ENCODE measurements around the gene CYSRT1. TPM values are rescaled to one million over a fixed set of nuclear protein-coding genes. Genes with fewer than 3 reads are reported as not detected.
A peak's percentile ranks its signal among the peaks of the same experiment; 100 is the strongest.

The CYSRT1 gene
- total and polyA plus RNA-seq, 2 donors (not counting 1 experiment from before 2014, with no cell fraction given): 0.19 to 0.66 TPM

- H3K79me2 ChIP-seq (ENCODE audit: control insufficient read depth, insufficient read depth, low read length): no peaks in the 10 kb centered on the region
- no peak overlapping the region for H3K4me2 ChIP-seq (ENCODE audit: extremely low read depth, insufficient read depth, low read length)
- no peaks in the 10 kb centered on the region for H3K27me3 ChIP-seq (ENCODE audit: control insufficient read depth, insufficient read depth, low read length)
- H4K20me1 ChIP-seq (ENCODE audit: control insufficient read depth, extremely low read depth, insufficient read depth, low read length): no peaks in the 10 kb centered on the region
- peaks cover 36% of the 10 kb centered on the region for H3K36me3 ChIP-seq (ENCODE audit: control insufficient read depth, insufficient read depth, low read length)
- no peaks in the 10 kb centered on the region for H3K9me3 ChIP-seq (ENCODE audit: control insufficient read depth, insufficient read depth, low read depth, low read length)
- no peak overlapping the region for H3K4me3 ChIP-seq (replicated peaks in 1 of 4; ENCODE audit: control extremely low read depth in 1 of 4, insufficient read depth in 1 of 4, low read depth in 3 of 4, low read length in 4 of 4)
- H3K27ac ChIP-seq (ENCODE audit: insufficient read depth, low read length): no peak overlapping the region
- H3K4me1 ChIP-seq (ENCODE audit: control insufficient read depth, extremely low read depth, insufficient read depth, low read length): peaks cover 11% of the 10 kb centered on the region
- H2AFZ ChIP-seq (ENCODE audit: low read length): no peak overlapping the region
- no peak overlapping the region for H3K9ac ChIP-seq (ENCODE audit: insufficient read depth, low read length)
- no peak for TF ChIP-seq CTCF (conservative IDR thresholded peaks at IDR 0.05 in 1 of 2, IDR thresholded peaks at IDR 0.05 in 1 of 2; ENCODE audit: low read depth in 1 of 2, low read length in 2 of 2)
- no peak for TF ChIP-seq EZH2 (IDR thresholded peaks at IDR 0.05; ENCODE audit: low read length, missing control alignments)
- no peak for DNase-seq (ENCODE audit: low read depth in 2 of 2)
These were observed 41.8 kb downstream of the CYSRT1 start for GRCh38 chr9:137266585-137267453.

- Histone ChIP-seq H3K9me3 (ENCODE audit: control insufficient read depth, insufficient read depth, low read depth, low read length) (no peaks in the 10 kb centered on the region), H3K4me1 (ENCODE audit: control insufficient read depth, extremely low read depth, insufficient read depth, low read length) (peaks cover 11% of the 10 kb centered on the region), H3K27me3 (ENCODE audit: control insufficient read depth, insufficient read depth, low read length) (no peaks in the 10 kb centered on the region), H3K79me2 (ENCODE audit: control insufficient read depth, insufficient read depth, low read length) (no peaks in the 10 kb centered on the region), H3K27ac (ENCODE audit: insufficient read depth, low read length) (peak overlapping the region; percentile 67), H3K36me3 (ENCODE audit: control insufficient read depth, insufficient read depth, low read length) (peaks cover 42% of the 10 kb centered on the region), H3K9ac (ENCODE audit: insufficient read depth, low read length) (no peak overlapping the region), H2AFZ (ENCODE audit: low read length) (no peak overlapping the region), H3K4me2 (ENCODE audit: extremely low read depth, insufficient read depth, low read length) (no peak overlapping the region), H4K20me1 (ENCODE audit: control insufficient read depth, extremely low read depth, insufficient read depth, low read length) (no peaks in the 10 kb centered on the region), H3K4me3 (replicated peaks in 1 of 4; ENCODE audit: control extremely low read depth in 1 of 4, insufficient read depth in 1 of 4, low read depth in 3 of 4, low read length in 4 of 4) (no peak overlapping the region)
- no peak for TF ChIP-seq EZH2 (IDR thresholded peaks at IDR 0.05; ENCODE audit: low read length, missing control alignments)
- TF ChIP-seq CTCF (conservative IDR thresholded peaks at IDR 0.05 in 1 of 2, IDR thresholded peaks at IDR 0.05 in 1 of 2; ENCODE audit: low read depth in 1 of 2, low read length in 2 of 2): no peak
- DNase-seq (ENCODE audit: low read depth in 2 of 2): no peak
These were observed 43.0 kb downstream of the CYSRT1 start for GRCh38 chr9:137267933-137268355.

- no peaks in the 10 kb centered on the region for H4K20me1 ChIP-seq (ENCODE audit: control insufficient read depth, extremely low read depth, insufficient read depth, low read length)
- peaks cover 11% of the 10 kb centered on the region for H3K4me1 ChIP-seq (ENCODE audit: control insufficient read depth, extremely low read depth, insufficient read depth, low read length)
- no peaks in the 10 kb centered on the region for H3K79me2 ChIP-seq (ENCODE audit: control insufficient read depth, insufficient read depth, low read length)
- no peaks in the 10 kb centered on the region for H3K9me3 ChIP-seq (ENCODE audit: control insufficient read depth, insufficient read depth, low read depth, low read length)
- DNase-seq (ENCODE audit: low read depth in 2 of 2): no peak
- no peak overlapping the region for H3K4me3 ChIP-seq (replicated peaks in 1 of 4; ENCODE audit: control extremely low read depth in 1 of 4, insufficient read depth in 1 of 4, low read depth in 3 of 4, low read length in 4 of 4)
- peaks cover 44% of the 10 kb centered on the region for H3K36me3 ChIP-seq (ENCODE audit: control insufficient read depth, insufficient read depth, low read length)
- no peak overlapping the region for H2AFZ ChIP-seq (ENCODE audit: low read length)
- H3K27ac ChIP-seq (ENCODE audit: insufficient read depth, low read length): peak overlapping the region; percentile 67
- H3K27me3 ChIP-seq (ENCODE audit: control insufficient read depth, insufficient read depth, low read length): no peaks in the 10 kb centered on the region
- H3K4me2 ChIP-seq (ENCODE audit: extremely low read depth, insufficient read depth, low read length): peak overlapping the region; percentile 8
- no peak for TF ChIP-seq EZH2 (IDR thresholded peaks at IDR 0.05; ENCODE audit: low read length, missing control alignments)
- TF ChIP-seq CTCF (conservative IDR thresholded peaks at IDR 0.05 in 1 of 2, IDR thresholded peaks at IDR 0.05 in 1 of 2; ENCODE audit: low read depth in 1 of 2, low read length in 2 of 2): no peak
- no peak overlapping the region for H3K9ac ChIP-seq (ENCODE audit: insufficient read depth, low read length)
These were observed 43.7 kb downstream of the CYSRT1 start for GRCh38 chr9:137268538-137269201.

All from fibroblast of lung (primary cell).